Trophoblast cell (in vitro differentiated cells and primary cell): ENCODE measurements around the gene SBF2.

Experiments used
- DNase-seq, 2 donors: peaks; one replicate each; pipeline ENCODE4 v3.0.0-alpha.2; 2016
- H2AFZ ChIP-seq: 2 replicates; pipeline ENCODE4 v1.6.1; 2013; ENCODE audit warnings: low read length, moderate library complexity, mild to moderate bottlenecking; ENCODE audit not compliant: insufficient read depth, poor library complexity
- H2AK5ac ChIP-seq: 2 replicates; pipeline ENCODE4 v1.6.1; 2013; ENCODE audit warnings: mild to moderate bottlenecking, low read length
- H2BK120ac ChIP-seq: 2 replicates; pipeline ENCODE4 v1.6.1; 2013; ENCODE audit warnings: low read length, mild to moderate bottlenecking, moderate library complexity; ENCODE audit not compliant: insufficient read depth, poor library complexity
- H2BK12ac ChIP-seq: 2 replicates; pipeline ENCODE4 v1.6.1; 2013; ENCODE audit warnings: mild to moderate bottlenecking, low read length, moderate library complexity
- H2BK5ac ChIP-seq: 2 replicates; pipeline ENCODE4 v1.6.1; 2013; ENCODE audit warnings: low read length, low read depth, moderate library complexity, mild to moderate bottlenecking; ENCODE audit not compliant: poor library complexity
- H3K14ac ChIP-seq: 2 replicates; pipeline ENCODE4 v1.6.1; 2013; ENCODE audit warnings: mild to moderate bottlenecking, low read length
- H3K18ac ChIP-seq: 2 replicates; pipeline ENCODE4 v1.6.1; 2013; ENCODE audit warnings: mild to moderate bottlenecking, low read length
- H3K23ac ChIP-seq: 2 replicates; pipeline ENCODE4 v1.6.1; 2013; ENCODE audit warnings: low read length
- H3K27ac ChIP-seq: 2 replicates; pipeline ENCODE4 v1.5.1; 2013; ENCODE audit warnings: low read depth, mild to moderate bottlenecking, inconsistent platforms, low read length, moderate library complexity
- H3K27me3 ChIP-seq: 2 replicates; pipeline ENCODE4 v1.6.1; 2013; ENCODE audit warnings: inconsistent platforms, mild to moderate bottlenecking, low read length, moderate library complexity; ENCODE audit not compliant: insufficient read depth
- H3K36me3 ChIP-seq, 2 experiments: 1 replicate in 1 of 2; 2 replicates in 1 of 2; pipeline ENCODE4 v1.6.1; 2013; ENCODE audit warnings: low read length in 2 of 2, mild to moderate bottlenecking in 2 of 2, moderate library complexity in 1 of 2; ENCODE audit not compliant: insufficient read depth in 2 of 2, control insufficient read depth in 1 of 2
- H3K4ac ChIP-seq: 2 replicates; pipeline ENCODE4 v1.6.1; 2013; ENCODE audit warnings: low read depth, mild to moderate bottlenecking, low read length, moderate library complexity
- H3K4me1 ChIP-seq, 2 experiments: 1 replicate in 1 of 2; 2 replicates in 1 of 2; pipeline ENCODE4 v1.6.1; 2013; ENCODE audit warnings: low read length in 2 of 2, mild to moderate bottlenecking in 2 of 2, moderate library complexity in 1 of 2; ENCODE audit not compliant: insufficient read depth in 2 of 2, control insufficient read depth in 1 of 2
- H3K4me2 ChIP-seq: 2 replicates; pipeline ENCODE4 v1.6.1; 2013; ENCODE audit warnings: inconsistent platforms, mild to moderate bottlenecking, low read length, moderate library complexity
- H3K4me3 ChIP-seq: 2 replicates; pipeline ENCODE4 v1.5.1; 2013; ENCODE audit warnings: mild to moderate bottlenecking, low read depth, low read length, inconsistent platforms
- H3K79me1 ChIP-seq: one replicate; pipeline ENCODE4 v1.6.1; 2013; ENCODE audit warnings: low read length
- H3K79me2 ChIP-seq: 2 replicates; pipeline ENCODE4 v1.6.1; 2013; ENCODE audit warnings: low read length, mild to moderate bottlenecking; ENCODE audit not compliant: control insufficient read depth, insufficient read depth, poor library complexity
- H3K9ac ChIP-seq: 2 replicates; pipeline ENCODE4 v1.6.1; 2013; ENCODE audit warnings: mild to moderate bottlenecking, low read length
- H3K9me3 ChIP-seq: 2 replicates; pipeline ENCODE4 v1.6.1; 2013; ENCODE audit warnings: low read depth, mild to moderate bottlenecking, control low read depth, inconsistent platforms, low read length; ENCODE audit not compliant: insufficient read depth
- H4K12ac ChIP-seq: 2 replicates; pipeline ENCODE4 v1.6.1; 2013; ENCODE audit warnings: low read depth, mild to moderate bottlenecking, low read length, moderate library complexity
- H4K8ac ChIP-seq: 2 replicates; pipeline ENCODE4 v1.6.1; 2013; ENCODE audit warnings: low read depth, mild to moderate bottlenecking, low read length, moderate library complexity
- H4K91ac ChIP-seq: one replicate; pipeline ENCODE4 v1.6.1; 2013; ENCODE audit warnings: low read depth, mild to moderate bottlenecking, low read length, moderate library complexity
- WGBS: extraction: QIAGEN DNeasy Blood & Tissue Kit; methylation state at CpG from one replicate; pipeline ENCODE4 v1.1.7; 2013; ENCODE audit warnings: missing lambda C conversion rate; ENCODE audit not compliant: insufficient read length, insufficient coverage; ENCODE audit errors: extremely low coverage; 5-methylcytosine and 5-hydroxymethylcytosine counted together

Gene SBF2

GRCh38 chr11:9840460-9841004, 453.5 kb downstream of the SBF2 start:
- H3K18ac ChIP-seq: no peak overlapping the region
- H4K12ac ChIP-seq: no peak overlapping the region
- DNase-seq: no peak
- no peak overlapping the region for H3K9ac ChIP-seq
- H2BK12ac ChIP-seq: no peak overlapping the region
- peaks cover 0 to 6% of the 10 kb centered on the region in 2 experiments for H3K4me1 ChIP-seq
- H4K91ac ChIP-seq: no peak overlapping the region
- H3K14ac ChIP-seq: no peak overlapping the region
- no peak overlapping the region for H3K23ac ChIP-seq
- no peak overlapping the region for H3K27ac ChIP-seq
- H3K4me2 ChIP-seq: no peak overlapping the region
- no peaks in the 10 kb centered on the region for H3K9me3 ChIP-seq
- no peak overlapping the region for H2AFZ ChIP-seq
- no peak overlapping the region for H2AK5ac ChIP-seq
- H3K4ac ChIP-seq: no peak overlapping the region
- H3K4me3 ChIP-seq: no peak overlapping the region
- H3K79me2 ChIP-seq: no peaks in the 10 kb centered on the region
- no peaks in the 10 kb centered on the region for H3K79me1 ChIP-seq
- H2BK120ac ChIP-seq: no peak overlapping the region
- WGBS: no CpG with 5 or more reads among the region's 1 CpG
- H4K8ac ChIP-seq: no peak overlapping the region
- no peak overlapping the region for H2BK5ac ChIP-seq
- no peaks in the 10 kb centered on the region for H3K27me3 ChIP-seq
- H3K36me3 ChIP-seq: peaks cover 0 to 2% of the 10 kb centered on the region in 2 experiments

- Histone ChIP-seq H2BK12ac (no peak overlapping the region), H2AFZ (no peak overlapping the region), H3K4me2 (no peak overlapping the region), H3K27me3 (no peaks in the 10 kb centered on the region), H4K8ac (no peak overlapping the region), H3K9me3 (no peaks in the 10 kb centered on the region), H3K23ac (no peak overlapping the region), H4K12ac (no peak overlapping the region), H3K9ac (no peak overlapping the region), H3K14ac (no peak overlapping the region), H3K4ac (no peak overlapping the region), H3K27ac (peak overlapping the region; percentile 49), H3K4me1 (peaks cover 0 to 6% of the 10 kb centered on the region in 2 experiments), H3K4me3 (no peak overlapping the region), H3K36me3 (peaks cover 0 to 2% of the 10 kb centered on the region in 2 experiments), H4K91ac (peak overlapping the region; percentile 36), H2AK5ac (no peak overlapping the region), H3K79me1 (no peaks in the 10 kb centered on the region), H2BK120ac (peak overlapping the region; percentile 44), H3K79me2 (no peaks in the 10 kb centered on the region), H2BK5ac (peak overlapping the region; percentile 3), H3K18ac (no peak overlapping the region)
- no peak for DNase-seq
- WGBS: no CpG with 5 or more reads among the region's 4 CpGs
Measured at GRCh38 chr11:9839550-9839949, 454.5 kb downstream of the SBF2 start.

- Histone ChIP-seq H2AFZ (no peak overlapping the region), H4K12ac (no peak overlapping the region), H3K23ac (no peak overlapping the region), H2BK5ac (no peak overlapping the region), H3K79me1 (no peaks in the 10 kb centered on the region), H3K4ac (no peak overlapping the region), H3K9ac (no peak overlapping the region), H4K91ac (no peak overlapping the region), H3K27ac (peak overlapping the region; percentile 49), H3K36me3 (peaks cover 0 to 2% of the 10 kb centered on the region in 2 experiments), H3K14ac (no peak overlapping the region), H3K18ac (no peak overlapping the region), H2AK5ac (no peak overlapping the region), H2BK12ac (no peak overlapping the region), H3K9me3 (no peaks in the 10 kb centered on the region), H2BK120ac (no peak overlapping the region), H3K27me3 (no peaks in the 10 kb centered on the region), H3K4me2 (no peak overlapping the region), H3K4me3 (no peak overlapping the region), H3K79me2 (no peaks in the 10 kb centered on the region), H3K4me1 (peaks cover 0 to 6% of the 10 kb centered on the region in 2 experiments), H4K8ac (no peak overlapping the region)
- DNase-seq: peak; percentile 74 to 88
- no CpG with 5 or more reads among the region's 2 CpGs for WGBS
Measured at GRCh38 chr11:9838961-9839360, 455.1 kb downstream of the SBF2 start.

- Histone ChIP-seq H3K9ac (no peak overlapping the region), H3K18ac (no peak overlapping the region), H2BK12ac (no peak overlapping the region), H4K12ac (no peak overlapping the region), H3K4me1 (peaks cover 0 to 6% of the 10 kb centered on the region in 2 experiments), H3K14ac (no peak overlapping the region), H4K8ac (no peak overlapping the region), H3K4me3 (no peak overlapping the region), H3K23ac (no peak overlapping the region), H3K4me2 (no peak overlapping the region), H2AFZ (no peak overlapping the region), H2AK5ac (no peak overlapping the region), H3K36me3 (peaks cover 0 to 2% of the 10 kb centered on the region in 2 experiments), H2BK5ac (no peak overlapping the region), H3K79me2 (no peaks in the 10 kb centered on the region), H3K27me3 (no peaks in the 10 kb centered on the region), H3K9me3 (no peaks in the 10 kb centered on the region), H3K27ac (peak overlapping the region; percentile 34), H2BK120ac (no peak overlapping the region), H3K4ac (no peak overlapping the region), H4K91ac (no peak overlapping the region), H3K79me1 (no peaks in the 10 kb centered on the region)
- DNase-seq: peak in 1 of 2 donors; percentile 78
- WGBS: no CpG with 5 or more reads among the region's 2 CpGs
Measured at GRCh38 chr11:9838229-9838628, 455.8 kb downstream of the SBF2 start.
